HG03108 (cell line): ENCODE results near the gene OR11G2.
"Not testable (repeated sequence)": the region's sequence is repeated elsewhere in the genome, so short reads cannot be mapped to it uniquely, and the experiment has no call there.

Source experiments
- ATAC-seq: cut with Tn5 transposase; IDR thresholded peaks from one replicate; pipeline ENCODE4 v1.9.1; 2021; ENCODE audit warnings: moderate library complexity; ENCODE audit not compliant: unreplicated experiment

The OR11G2 gene, protein sequence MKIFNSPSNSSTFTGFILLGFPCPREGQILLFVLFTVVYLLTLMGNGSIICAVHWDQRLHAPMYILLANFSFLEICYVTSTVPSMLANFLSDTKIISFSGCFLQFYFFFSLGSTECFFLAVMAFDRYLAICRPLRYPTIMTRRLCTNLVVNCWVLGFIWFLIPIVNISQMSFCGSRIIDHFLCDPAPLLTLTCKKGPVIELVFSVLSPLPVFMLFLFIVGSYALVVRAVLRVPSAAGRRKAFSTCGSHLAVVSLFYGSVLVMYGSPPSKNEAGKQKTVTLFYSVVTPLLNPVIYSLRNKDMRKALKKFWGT

DNA sequence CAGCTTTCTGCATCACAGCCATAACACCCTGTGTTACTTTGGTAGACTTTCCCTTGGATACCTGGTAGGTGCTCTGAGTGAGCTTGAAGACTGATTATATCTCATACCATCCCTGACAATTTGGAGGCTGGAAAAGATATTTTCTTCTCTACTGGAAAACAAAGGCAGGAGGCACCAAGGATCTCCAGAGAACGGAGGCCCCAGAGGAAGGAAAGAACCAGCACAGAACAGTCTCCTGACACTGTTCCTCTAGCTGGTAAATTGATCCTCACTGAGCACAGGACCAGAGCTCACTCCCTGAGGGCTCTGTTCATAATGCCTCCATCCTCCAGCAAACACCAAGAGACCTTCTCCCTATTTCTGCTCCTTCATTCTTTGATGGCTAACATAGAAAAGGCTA is at the start of gene OR11G2:
OR11G2 (plus strand) TSS at position 301 of the 400 bp plus-strand sequence. CDS start 6,542 bp downstream, outside the sequence.
- ATAC-seq = no peak

DNA sequence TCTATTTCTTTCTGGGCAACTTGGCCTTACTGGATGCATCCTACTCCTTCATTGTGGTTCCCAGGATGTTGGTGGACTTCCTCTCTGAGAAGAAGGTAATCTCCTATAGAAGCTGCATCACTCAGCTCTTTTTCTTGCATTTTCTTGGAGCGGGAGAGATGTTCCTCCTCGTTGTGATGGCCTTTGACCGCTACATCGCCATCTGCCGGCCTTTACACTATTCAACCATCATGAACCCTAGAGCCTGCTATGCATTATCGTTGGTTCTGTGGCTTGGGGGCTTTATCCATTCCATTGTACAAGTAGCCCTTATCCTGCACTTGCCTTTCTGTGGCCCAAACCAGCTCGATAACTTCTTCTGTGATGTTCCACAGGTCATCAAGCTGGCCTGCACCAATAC is 46.8 kb upstream of the OR11G2 start:
- no peak for ATAC-seq

DNA sequence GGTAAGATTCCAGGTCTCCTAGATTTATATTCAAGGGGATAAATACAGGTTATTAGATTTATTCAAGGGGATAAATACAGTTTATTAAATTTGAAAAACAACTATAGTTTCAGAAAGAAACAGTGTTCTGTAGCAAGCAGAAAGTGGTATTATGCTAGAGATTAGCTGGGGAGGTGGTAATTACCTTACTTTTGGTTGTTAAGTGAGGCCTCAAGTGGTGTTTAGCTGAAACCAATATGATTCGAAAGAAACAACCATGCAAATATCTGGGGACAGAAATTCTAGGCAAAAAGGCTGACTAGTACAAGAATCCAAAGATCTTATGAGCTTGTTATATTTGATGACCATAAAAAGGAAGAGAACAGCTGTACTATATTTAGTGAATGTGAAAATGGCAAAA is 45.9 kb upstream of the OR11G2 start:
- no peak for ATAC-seq

DNA sequence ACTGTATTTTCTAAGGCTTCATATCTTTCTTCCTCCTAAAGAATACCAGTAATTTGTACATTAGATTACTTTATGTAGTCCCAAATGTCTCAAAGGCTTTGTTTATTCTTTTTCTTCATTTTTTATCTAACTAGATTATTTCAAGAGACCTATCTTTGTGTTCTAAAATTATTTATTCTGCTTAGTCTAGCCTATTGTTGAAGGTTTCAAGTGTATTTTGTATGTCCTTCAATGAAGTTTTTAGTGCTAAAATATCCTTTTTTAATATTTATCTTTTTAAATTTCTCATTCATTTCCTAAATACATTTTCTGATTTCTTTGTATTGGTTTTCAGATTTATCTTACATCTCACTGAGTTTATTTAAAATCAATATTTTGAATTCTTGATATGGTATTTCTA is 26.2 kb upstream of the OR11G2 start:
- no peak for ATAC-seq

DNA sequence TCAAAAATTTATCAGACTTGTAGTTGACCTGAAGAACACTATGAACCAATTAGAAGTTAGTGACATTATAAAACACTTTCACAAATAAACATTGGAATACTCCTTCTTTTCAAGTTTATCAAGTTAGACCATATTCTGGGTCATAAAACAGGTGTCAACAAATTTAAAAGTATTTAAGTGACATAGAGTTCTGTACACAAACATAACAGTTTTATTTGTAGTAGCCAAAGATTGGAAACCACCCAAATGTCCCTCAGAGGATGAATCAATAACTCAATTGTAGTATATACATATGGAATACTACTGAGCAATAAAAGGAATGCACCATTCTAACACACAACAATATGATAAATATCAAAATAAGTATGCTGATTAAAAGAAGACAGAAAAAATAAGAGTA is 23.6 kb upstream of the OR11G2 start:
- no peak for ATAC-seq

DNA sequence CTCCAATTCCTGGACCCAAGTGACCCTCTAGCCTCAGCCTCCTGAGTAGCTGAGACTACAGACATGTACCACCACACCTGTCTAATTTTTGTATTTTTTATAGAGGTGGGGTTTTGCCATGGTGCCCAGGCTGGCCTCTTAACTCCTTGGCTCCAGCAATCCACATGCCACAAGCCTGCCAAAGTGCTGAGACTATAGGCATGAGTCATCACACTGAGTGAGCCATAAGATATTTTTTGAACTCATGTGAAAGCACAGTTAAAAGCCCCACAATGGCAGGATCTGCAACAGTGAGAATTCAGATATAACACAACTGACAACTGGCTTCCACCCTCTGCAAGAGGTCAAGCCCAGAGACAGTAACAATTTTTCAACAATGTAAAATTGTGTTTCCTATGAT is 20.8 kb upstream of the OR11G2 start:
- ATAC-seq = not testable (repeated sequence)

DNA sequence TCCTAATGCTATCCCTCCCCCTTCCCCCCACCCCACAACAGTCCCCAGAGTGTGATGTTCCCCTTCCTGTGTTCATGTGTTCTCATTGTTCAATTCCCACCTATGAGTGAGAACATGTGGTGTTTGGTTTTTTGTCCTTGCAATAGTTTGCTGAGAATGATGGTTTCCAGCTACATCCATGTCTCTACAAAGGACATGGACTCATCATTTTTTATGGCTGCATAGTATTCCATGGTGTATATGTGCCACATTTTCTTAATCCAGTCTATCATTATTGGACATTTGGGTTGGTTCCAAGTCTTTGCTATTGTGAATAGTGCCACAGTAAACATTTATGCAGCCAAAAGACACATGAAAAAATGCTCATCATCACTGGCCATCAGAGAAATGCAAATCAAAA is 16.5 kb upstream of the OR11G2 start:
- ATAC-seq = not testable (repeated sequence)

DNA sequence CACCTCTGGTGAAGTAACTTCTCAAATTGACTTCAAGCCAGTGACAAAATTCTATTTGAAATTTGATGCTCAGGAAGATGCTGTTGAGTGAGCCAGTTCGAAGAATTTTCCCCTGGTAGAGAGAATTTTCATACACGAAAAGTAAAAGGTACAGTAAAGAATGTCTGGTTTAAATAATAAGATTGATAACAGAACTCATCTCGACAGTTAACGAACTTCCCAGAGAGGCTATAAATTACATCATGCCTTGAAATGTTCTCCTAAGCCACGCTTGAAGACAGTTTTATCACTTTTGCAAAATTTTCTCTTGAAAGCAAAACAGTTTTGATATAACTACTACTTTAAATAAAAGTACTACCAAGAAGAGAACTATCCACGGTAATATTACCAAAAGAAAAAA is 14.4 kb upstream of the OR11G2 start:
- no peak for ATAC-seq

DNA sequence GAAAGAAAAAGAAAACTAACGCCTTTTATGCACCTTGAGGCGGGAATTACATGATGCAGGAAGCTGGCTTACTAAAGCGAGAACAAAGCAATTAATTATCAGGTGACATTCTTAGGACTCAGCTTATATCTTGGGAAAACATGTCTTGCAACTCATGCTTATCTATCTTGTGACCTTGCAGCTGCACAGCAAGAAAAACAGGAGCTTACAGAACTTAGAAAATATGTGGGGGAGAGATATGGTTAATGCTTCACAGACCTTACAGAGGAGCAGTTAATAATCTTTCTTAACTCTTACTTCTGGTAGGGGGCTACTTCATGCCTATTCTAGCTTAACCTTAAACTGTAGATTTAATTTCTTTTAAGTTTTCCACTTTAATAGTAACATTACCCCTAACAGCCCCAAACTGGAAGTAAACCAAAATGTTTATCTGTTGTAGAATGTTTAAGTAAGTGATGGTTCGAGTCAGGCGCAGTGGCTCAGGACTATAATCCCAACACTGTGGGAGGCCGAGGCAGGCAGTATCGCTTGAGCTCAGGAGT is 13.2 kb upstream of the OR11G2 start:
- no peak for ATAC-seq

DNA sequence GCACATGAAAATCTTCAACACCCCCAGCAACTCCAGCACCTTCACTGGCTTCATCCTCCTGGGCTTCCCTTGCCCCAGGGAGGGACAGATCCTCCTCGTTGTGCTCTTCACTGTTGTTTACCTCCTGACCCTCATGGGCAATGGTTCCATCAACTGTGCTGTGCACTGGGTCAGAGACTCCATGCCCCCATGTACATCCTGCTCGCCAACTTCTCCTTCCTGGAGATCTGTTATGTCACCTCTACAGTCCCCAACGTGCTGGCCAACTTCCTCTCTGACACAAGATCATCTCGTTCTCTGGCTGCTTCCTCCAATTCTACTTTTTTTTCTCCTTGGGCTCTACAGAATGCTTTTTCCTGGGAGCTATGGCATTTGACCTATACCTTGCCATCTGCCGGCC is 11.5 kb upstream of the OR11G2 start:
- no peak for ATAC-seq

DNA sequence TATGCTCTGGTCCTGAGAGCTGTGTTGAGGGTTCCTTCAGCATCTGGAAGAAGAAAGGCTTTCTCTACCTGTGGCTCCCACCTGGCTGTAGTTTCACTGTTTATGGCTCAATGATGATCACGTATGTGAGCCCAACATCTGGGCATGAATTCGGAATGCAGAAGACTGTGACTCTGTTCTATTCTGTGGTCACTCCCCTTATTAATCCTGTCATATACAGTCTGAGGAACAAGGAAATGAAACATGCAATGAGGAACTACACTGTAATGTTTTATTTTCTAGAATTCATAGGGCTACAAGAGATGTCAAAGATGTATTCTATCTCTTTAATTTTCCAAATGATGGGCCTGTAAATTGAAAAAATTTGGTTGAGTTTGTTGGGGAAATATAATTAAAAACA is 10.8 kb upstream of the OR11G2 start:
- no peak for ATAC-seq

DNA sequence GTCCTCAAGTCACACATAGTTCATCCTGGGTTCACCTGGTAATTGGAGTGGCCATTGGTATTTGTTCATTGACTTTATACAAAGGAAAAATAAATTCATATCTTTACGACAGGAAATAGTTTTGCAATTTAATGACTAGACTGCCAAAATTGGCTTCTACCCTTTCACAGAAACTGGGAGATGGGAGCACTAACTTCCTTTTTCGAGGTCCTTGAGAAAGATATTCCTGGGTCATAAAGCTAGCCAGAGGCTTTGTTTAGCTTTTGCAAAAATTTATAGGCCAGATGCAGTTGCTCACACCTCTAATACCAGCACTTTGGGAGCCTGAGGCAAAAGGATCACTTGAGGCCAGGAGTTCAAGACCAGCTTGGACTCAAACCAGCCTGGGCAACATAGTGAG is 10.2 kb upstream of the OR11G2 start:
- no peak for ATAC-seq

DNA sequence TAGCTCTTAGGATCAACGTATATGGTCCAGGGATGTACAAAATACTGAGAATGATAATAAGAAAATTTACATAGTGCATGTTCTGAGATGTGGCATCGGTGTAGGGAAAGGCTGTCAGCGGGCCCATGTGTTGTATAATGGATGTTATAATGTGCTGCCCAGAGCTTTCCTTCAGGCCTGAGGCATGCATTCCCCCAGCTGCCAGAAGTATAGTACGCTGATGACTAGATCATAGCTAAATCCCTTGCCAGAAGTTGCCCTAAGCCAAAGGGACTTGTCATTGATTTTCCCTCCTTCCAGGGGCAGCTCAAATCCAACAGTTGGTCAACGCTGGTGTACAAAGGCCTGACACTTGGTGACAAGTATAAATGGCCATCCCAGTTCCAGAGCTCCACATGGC is 6.5 kb upstream of the OR11G2 start:
- ATAC-seq = no peak

DNA sequence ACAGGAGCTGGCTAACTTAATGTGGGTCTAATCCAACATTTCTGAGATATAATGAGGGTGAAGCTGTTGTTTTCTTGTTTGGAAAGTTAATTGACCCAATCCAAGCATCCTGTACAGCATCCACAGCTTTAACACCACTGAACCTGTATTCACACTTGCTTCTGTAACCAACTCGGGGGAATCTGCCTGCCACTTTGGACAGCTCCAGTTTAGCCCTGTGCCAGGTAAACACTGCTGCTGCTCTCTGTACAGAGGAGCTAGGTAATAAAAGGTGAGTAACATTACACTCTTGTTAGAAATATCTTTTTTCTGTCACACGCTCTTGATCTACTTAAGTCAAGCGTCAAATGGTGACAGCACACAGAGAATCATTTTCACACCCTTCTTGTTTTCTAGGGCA is 700 bp downstream of the OR11G2 start:
- no peak for ATAC-seq

DNA sequence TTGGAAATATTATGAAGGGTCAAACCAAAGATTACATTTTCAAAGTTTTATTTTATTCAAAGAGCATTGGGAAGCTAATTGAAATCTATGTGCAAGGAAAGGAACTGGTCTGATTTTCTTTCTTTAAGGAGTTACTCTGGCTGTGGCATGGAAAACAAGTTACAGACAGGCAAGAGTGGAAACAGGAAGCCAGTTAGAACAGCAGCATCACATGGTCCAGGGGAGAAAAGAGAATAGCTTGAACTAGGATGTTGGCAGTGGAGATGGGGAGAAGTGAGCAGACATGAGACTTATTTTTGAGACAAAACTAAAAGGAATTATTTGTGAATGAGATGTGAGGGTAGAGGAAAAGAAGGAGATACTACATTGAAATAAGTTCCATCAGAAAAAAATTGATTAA is 3.4 kb downstream of the OR11G2 start:
- ATAC-seq = no peak

DNA sequence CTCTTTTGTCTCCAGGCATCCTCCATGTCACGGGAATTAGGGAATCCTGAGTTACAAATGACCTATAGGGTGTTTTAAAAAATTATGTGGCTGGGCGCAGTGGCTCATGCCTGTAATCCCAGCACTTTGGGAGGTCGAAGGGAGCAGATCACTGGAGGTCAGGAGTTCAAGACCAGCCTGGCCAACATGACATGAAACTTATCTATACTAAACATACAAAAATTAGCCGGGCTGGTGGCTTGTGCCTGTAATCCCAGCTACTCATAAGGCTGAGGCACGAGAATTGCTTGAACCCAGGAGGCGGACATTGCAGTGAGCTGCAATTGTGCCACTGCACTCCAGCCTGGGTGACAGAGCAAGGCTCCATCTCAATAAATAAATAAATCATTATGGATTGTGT is 4.5 kb downstream of the OR11G2 start:
- ATAC-seq = not testable (repeated sequence)

DNA sequence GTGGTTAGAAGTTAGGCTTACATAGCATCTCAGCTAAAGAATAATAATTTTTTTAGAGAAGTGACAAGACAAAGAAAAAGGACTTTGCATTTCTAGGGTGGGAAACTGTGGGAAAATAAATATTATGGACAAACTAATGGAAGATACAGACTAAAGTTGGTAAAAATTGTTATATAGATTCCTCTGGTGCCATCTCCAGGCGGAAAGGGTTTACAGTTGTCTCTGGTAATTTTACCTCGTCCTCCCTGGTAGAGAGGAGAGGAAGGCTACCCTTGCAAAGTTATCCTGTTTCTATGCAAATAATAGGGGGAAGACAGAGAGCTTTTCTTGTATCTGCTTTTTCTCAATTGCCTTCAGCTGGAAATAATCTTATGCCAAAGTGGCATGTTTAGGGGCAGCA is 5.2 kb downstream of the OR11G2 start:
- ATAC-seq = no peak

DNA sequence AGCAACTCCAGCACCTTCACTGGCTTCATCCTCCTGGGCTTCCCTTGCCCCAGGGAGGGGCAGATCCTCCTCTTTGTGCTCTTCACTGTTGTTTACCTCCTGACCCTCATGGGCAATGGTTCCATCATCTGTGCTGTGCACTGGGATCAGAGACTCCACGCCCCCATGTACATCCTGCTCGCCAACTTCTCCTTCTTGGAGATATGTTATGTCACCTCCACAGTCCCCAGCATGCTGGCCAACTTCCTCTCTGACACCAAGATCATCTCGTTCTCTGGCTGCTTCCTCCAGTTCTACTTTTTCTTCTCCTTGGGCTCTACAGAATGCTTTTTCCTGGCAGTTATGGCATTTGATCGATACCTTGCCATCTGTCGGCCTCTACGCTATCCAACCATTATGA is 6.8 kb downstream of the OR11G2 start:
- ATAC-seq = no peak

DNA sequence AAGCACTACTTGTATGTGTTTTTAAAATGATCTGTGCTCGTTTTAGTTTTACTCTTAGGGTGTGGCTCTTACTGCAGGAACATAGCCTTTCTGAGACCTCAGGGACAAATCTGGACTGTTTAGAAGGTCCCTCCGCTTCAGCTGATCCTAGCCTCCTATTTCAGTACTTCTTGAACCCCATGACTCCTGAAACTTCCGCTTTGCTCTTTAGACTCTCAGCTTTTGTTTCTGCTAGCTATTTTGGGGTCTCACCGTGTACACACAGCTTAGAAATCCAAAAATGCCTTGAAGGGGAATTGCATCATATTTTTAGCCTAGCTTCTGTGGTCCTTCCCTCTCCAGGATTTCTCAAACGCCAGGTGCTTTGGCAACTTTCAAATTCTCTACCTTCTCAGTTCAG is 8.3 kb downstream of the OR11G2 start:
- ATAC-seq = no peak

DNA sequence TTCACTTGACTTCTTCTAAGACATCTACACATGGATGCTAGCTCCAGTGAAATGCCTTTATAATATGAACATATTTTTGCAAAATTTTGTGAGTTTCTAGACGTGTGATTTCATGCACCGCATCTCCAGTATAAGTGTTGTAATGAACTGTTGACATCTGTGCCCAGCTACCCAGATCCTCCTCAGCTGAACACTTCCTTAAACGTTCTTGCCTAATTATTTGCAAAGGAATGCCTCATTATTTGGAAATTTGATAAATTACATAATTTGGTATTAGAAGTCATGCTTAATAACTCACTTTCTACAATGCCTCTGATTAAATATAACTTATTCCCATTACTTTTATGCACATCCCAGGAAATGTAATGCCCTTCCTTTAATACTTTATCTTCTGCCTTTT is 14.0 kb downstream of the OR11G2 start:
- ATAC-seq = no peak

DNA sequence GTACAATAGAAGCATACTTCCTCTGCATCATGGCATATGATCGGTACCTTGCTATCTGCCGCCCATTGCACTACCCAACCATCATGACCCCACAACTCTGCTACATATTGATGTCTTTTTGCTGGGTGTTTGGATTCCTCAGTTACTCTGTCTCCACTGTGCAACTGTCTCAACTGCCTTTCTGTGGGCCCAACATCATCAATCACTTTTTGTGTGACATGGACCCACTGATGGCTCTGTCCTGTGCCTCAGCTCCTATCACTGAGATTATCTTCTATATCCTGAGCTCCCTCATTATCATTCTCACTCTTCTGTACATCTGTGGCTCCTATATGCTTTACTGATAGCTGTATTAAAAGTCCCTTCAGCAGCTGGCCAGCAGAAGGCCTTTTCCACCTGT is 18.9 kb downstream of the OR11G2 start:
- no peak for ATAC-seq

DNA sequence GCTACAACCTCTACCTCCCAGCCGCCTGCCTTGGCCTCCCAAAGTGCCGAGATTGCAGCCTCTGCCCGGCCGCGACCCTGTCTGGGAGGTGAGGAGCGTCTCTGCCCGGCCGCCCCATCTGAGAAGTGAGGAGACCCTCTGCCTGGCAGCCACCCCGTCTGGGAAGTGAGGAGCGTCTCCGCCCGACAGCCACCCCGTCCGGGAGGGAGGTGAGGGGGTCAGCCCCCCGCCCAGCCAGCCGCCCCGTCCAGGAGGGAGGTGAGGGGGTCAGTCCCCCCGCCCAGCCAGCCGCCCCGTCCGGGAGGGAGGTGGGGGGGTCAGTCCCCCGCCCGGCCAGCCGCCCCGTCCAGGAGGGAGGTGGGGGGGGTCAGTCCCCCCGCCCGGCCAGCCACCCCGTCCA is 21.7 kb downstream of the OR11G2 start:
- ATAC-seq = not testable (repeated sequence)

DNA sequence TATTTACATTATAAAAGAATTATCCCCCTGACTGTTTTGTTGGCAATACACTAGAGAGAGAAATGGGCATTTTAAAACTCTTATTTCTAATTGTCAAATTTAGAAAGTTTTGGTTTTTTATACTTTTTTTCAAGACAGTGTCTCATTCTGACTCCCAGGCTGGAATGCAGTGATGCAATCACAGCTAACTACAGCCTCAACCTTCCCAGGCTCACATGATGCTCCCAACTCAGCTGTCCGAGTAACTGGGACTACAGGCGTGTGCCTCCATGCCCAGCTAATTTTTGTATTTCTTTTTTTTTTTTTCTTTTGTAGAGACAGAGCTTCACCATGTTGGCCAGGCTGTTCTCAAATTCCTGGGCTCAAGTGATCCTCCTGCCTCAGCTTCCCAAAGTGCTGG is 24.5 kb downstream of the OR11G2 start:
- no peak for ATAC-seq
